HepG2 (cell line): ENCODE data around the gene PTK7.

Source experiments
- GPN1 ChIP-seq: sonication (generic); formaldehyde crosslinking; IDR thresholded peaks from 2 replicates; pipeline ENCODE4 v1.5.1; 2020; ENCODE audit warnings: missing genetic modification reagents, borderline replicate concordance
- POLR2A ChIP-seq, 2 experiments: IDR thresholded peaks; 2 replicates each; pipeline ENCODE4 v1.6.1; 2011; ENCODE audit warnings: low read depth in 2 of 2, low read length in 2 of 2, mild to moderate bottlenecking in 1 of 2, moderate library complexity in 1 of 2; ENCODE audit not compliant: insufficient read depth in 1 of 2
- SIN3A ChIP-seq: IDR thresholded peaks from 2 replicates; pipeline ENCODE4 v1.6.1; 2011; ENCODE audit warnings: low read depth, mild to moderate bottlenecking, control low read depth, low read length, borderline replicate concordance
- SP1 ChIP-seq, 2 experiments: fragments of 450-650 bp in 1 of 2; sonication (generic) in 1 of 2; formaldehyde crosslinking in 1 of 2; IDR thresholded peaks; 2 replicates each; pipeline versions ENCODE4 v1.4.0 to v1.6.1; 2016 to 2020; ENCODE audit warnings: missing genetic modification reagents in 1 of 2
- TARDBP ChIP-seq: sonication (generic); formaldehyde crosslinking; IDR thresholded peaks from 2 replicates; pipeline ENCODE4 v1.8.0; 2022; ENCODE audit warnings: mild to moderate bottlenecking, missing genetic modification reagents

GRCh38 chr6:43122146-43122545 is 46.0 kb downstream of the PTK7 start:
- TF ChIP-seq SP1 (IDR thresholded peaks at IDR 0.05): no peak
- no peak for TF ChIP-seq SP1 (CRISPR knock-in tag; IDR thresholded peaks at IDR 0.05)
- TF ChIP-seq POLR2A (IDR thresholded peaks at IDR 0.05; ENCODE audit: insufficient read depth in 1 of 2, low read depth in 2 of 2, low read length in 2 of 2): no peak
- TF ChIP-seq GPN1 (CRISPR knock-in tag): no peak
- no peak for TF ChIP-seq SIN3A
- TF ChIP-seq TARDBP (CRISPR knock-in tag): no peak
